Midbrain (tissue), 1 donor: ENCODE results near the gene ANKRD50.

Experiments
- DNase-seq: peaks from one replicate; lab custom pipeline; 2025; lab: John Stamatoyannopoulos, UW

The ANKRD50 gene

GRCh38 chr4:124635331-124635730 lies 77.2 kb downstream of the ANKRD50 start:
- DNase-seq: no peak

- DNase-seq: no peak
Observed at GRCh38 chr4:124633285-124633941, 79.1 kb downstream of the ANKRD50 start.

GRCh38 chr4:124632439-124632838 lies 80.1 kb downstream of the ANKRD50 start:
- no peak for DNase-seq

- no peak for DNase-seq
Observed at GRCh38 chr4:124631760-124632159, 80.8 kb downstream of the ANKRD50 start.

- DNase-seq: no peak
Observed at GRCh38 chr4:124629681-124630080, 82.9 kb downstream of the ANKRD50 start.
